GM21423 (cell line): ENCODE data around the gene MICOS13.
"Not testable (repeated sequence)": the region's sequence is repeated elsewhere in the genome, so short reads cannot be mapped to it uniquely, and the experiment has no call there.

Experiments
- ATAC-seq: cut with Tn5 transposase; IDR thresholded peaks from one replicate; pipeline ENCODE4 v1.9.1; 2021; ENCODE audit warnings: mild to moderate bottlenecking, moderate library complexity; ENCODE audit not compliant: unreplicated experiment

The MICOS13 gene

GRCh38 chr19:5680437-5681368 is at the start of gene MICOS13, which contains the start of gene HSD11B1L:
TSS of gene MICOS13 (minus strand) at chr19:5680516. CDS start at chr19:5680486, 30 bp downstream.
TSS of gene HSD11B1L (plus strand) at chr19:5681027. CDS start at chr19:5684833, 3,806 bp downstream.
- ATAC-seq, result peak; percentile 86

GRCh38 chr19:5727453-5728050 is 47.2 kb upstream of the MICOS13 start:
- ATAC-seq, result no peak

GRCh38 chr19:5719961-5720790 is 39.9 kb upstream of the MICOS13 start, which contains the start of the genes CATSPERD and LONP1:
TSS of gene CATSPERD (plus strand) at chr19:5720637. CDS start at chr19:5720738, 101 bp downstream.
TSS of gene LONP1 (minus strand) at chr19:5720146. CDS start at chr19:5720132, 14 bp downstream.
- ATAC-seq, result peak; percentile 78

GRCh38 chr19:5719274-5719960 is 39.1 kb upstream of the MICOS13 start:
- ATAC-seq, result peak; percentile 0

- no peak for ATAC-seq
Measured at GRCh38 chr19:5718579-5719273, 38.4 kb upstream of the MICOS13 start.

- ATAC-seq, result no peak
Measured at GRCh38 chr19:5718037-5718578, 37.8 kb upstream of the MICOS13 start.

- no peak for ATAC-seq
Measured at GRCh38 chr19:5717215-5717935, 37.1 kb upstream of the MICOS13 start.

GRCh38 chr19:5714816-5715215 is 34.5 kb upstream of the MICOS13 start:
- no peak for ATAC-seq

- no peak for ATAC-seq
Measured at GRCh38 chr19:5713228-5713627, 32.9 kb upstream of the MICOS13 start.

- ATAC-seq, result no peak
Measured at GRCh38 chr19:5711713-5712161, 31.4 kb upstream of the MICOS13 start.

GRCh38 chr19:5711025-5711424 is 30.7 kb upstream of the MICOS13 start:
- ATAC-seq, result no peak

- no peak for ATAC-seq
Measured at GRCh38 chr19:5707576-5708575, 27.6 kb upstream of the MICOS13 start.

GRCh38 chr19:5706876-5707573 is 26.7 kb upstream of the MICOS13 start:
- no peak for ATAC-seq

GRCh38 chr19:5705552-5705951 is 25.2 kb upstream of the MICOS13 start:
- no peak for ATAC-seq

GRCh38 chr19:5703819-5704818 is 23.8 kb upstream of the MICOS13 start:
- no peak for ATAC-seq

- ATAC-seq, result not testable (repeated sequence)
Measured at GRCh38 chr19:5702053-5702410, 21.7 kb upstream of the MICOS13 start.
